Spleen (tissue), 11 donors: ENCODE measurements around the gene MRPL55. TPM values are rescaled to one million over a fixed set of nuclear protein-coding genes. Genes with fewer than 3 reads are reported as not detected.

Experiments
- DNase-seq: peaks from one replicate; pipeline ENCODE4 v3.0.0-alpha.2; 2020
- H3K27ac ChIP-seq, 8 donors: fragments of 200-600 bp; sonication (generic) in 7 of 8; 1 replicate in 4 of 8; 2 replicates in 4 of 8; pipeline versions ENCODE4 v1.5.0 to v1.8.0; 2016 to 2021; ENCODE audit warnings: inconsistent platforms in 4 of 8, mild to moderate bottlenecking in 4 of 8, moderate library complexity in 1 of 8
- H3K27me3 ChIP-seq, 7 donors: fragments of 200-600 bp; sonication (generic) in 6 of 7; replicated peaks in 1 of 7; 1 replicate in 4 of 7; 2 replicates in 3 of 7; pipeline versions ENCODE4 v1.5.0 to v1.8.0; 2016 to 2021; ENCODE audit warnings: inconsistent platforms in 3 of 7, mild to moderate bottlenecking in 1 of 7
- H3K36me3 ChIP-seq, 6 donors: fragments of 200-600 bp; sonication (generic) in 5 of 6; 1 replicate in 4 of 6; 2 replicates in 2 of 6; pipeline versions ENCODE4 v1.5.0 to v1.8.0; 2016 to 2021; ENCODE audit warnings: inconsistent platforms in 2 of 6
- H3K4me1 ChIP-seq, 6 donors: fragments of 200-600 bp; sonication (generic) in 5 of 6; 1 replicate in 3 of 6; 2 replicates in 3 of 6; pipeline versions ENCODE4 v1.5.0 to v1.8.0; 2016 to 2021; ENCODE audit warnings: inconsistent platforms in 3 of 6
- H3K4me3 ChIP-seq, 8 donors: fragments of 200-600 bp; sonication (generic) in 7 of 8; 1 replicate in 4 of 8; 2 replicates in 4 of 8; pipeline versions ENCODE4 v1.5.0 to v1.8.0; 2016 to 2021; ENCODE audit warnings: inconsistent platforms in 4 of 8, mild to moderate bottlenecking in 4 of 8, moderate library complexity in 2 of 8
- H3K9me3 ChIP-seq, 8 donors: fragments of 200-600 bp; sonication (generic) in 7 of 8; 1 replicate in 4 of 8; 2 replicates in 4 of 8; pipeline versions ENCODE4 v1.5.0 to v1.8.0; 2016 to 2021; ENCODE audit warnings: inconsistent platforms in 4 of 8
- POLR2A ChIP-seq, 3 donors: fragments of 450-650 bp; IDR thresholded peaks; one replicate each; pipeline ENCODE4 v1.5.1; 2017; ENCODE audit warnings: antibody characterized with exemption in 3 of 3, mild to moderate bottlenecking in 1 of 3
- POLR2AphosphoS5 ChIP-seq, 3 donors: sonication (generic); formaldehyde crosslinking; IDR thresholded peaks; one replicate each; pipeline ENCODE4 v1.5.1; 2017; ENCODE audit warnings: antibody characterized with exemption in 3 of 3
- WGBS, 5 donors: extraction: QIAGEN DNeasy Blood & Tissue Kit in 3 of 5; methylation state at CpG; one replicate each; pipeline versions ENCODE4 v1.1.5 to v1.1.7; 2013 to 2018; 5-methylcytosine and 5-hydroxymethylcytosine counted together
- intact Hi-C: fragments of 100-400 bp; cut with DNase I; formaldehyde crosslinking; loops from one replicate; pipeline ENCODE4 v1.15.0; 2023; ENCODE audit warnings: low total_unique reads
- polyA plus RNA-seq, 3 donors: library from polyadenylated mRNA; stranded (reverse); fragments of 200-250 nt; gene quantifications; one replicate each; pipeline ENCODE4 v1.2.1, GENCODE V29; 2013
- total RNA-seq, 7 donors: library from RNA; depleted of rRNA in 3 of 7; stranded (reverse); fragments of >200 nt in 3 of 7; fragmentation: NEBNext Ultra II Directional in 4 of 7; extraction: Animal tissue kit (Norgen Biotek cat#: 25700) in 4 of 7; gene quantifications; one replicate each; pipeline versions ENCODE4 v1.1.0 to v1.2.1, GENCODE V29; 2016 to 2021
- TF ChIP-seq, protein P1 (sequence below), 11 experiments: fragments of 200-600 bp in 7 of 11; fragments of 450-650 bp in 4 of 11; sonication (generic) in 4 of 11; IDR thresholded peaks in 8 of 11; conservative IDR thresholded peaks in 3 of 11; 1 replicate in 7 of 11; 2 replicates in 4 of 11; pipeline versions ENCODE4 v1.4.0 to v1.8.0; 2016 to 2021; ENCODE audit warnings: antibody characterized with exemption in 11 of 11, inconsistent platforms in 4 of 11, mild to moderate bottlenecking in 1 of 11
- donor health status: healthy with polysubstance abuse.
- donor health status: DM: no; HTN: no; CAD: no; lungs with moderate emphysema.
- donor health status: DM: no; HTN: no; CAD: no.
- donor health status: Bipolar disorder and iron deficiency.
- donor health status: healthy.
- donor health status: DM: no; HTN: no; CAD: no.
- donor health status: DM: yes; HTN: yes; CAD: no.

Gene MRPL55
- total and polyA plus RNA-seq, 10 donors, result 32.3 to 114 (median 72.1) TPM

DNA sequence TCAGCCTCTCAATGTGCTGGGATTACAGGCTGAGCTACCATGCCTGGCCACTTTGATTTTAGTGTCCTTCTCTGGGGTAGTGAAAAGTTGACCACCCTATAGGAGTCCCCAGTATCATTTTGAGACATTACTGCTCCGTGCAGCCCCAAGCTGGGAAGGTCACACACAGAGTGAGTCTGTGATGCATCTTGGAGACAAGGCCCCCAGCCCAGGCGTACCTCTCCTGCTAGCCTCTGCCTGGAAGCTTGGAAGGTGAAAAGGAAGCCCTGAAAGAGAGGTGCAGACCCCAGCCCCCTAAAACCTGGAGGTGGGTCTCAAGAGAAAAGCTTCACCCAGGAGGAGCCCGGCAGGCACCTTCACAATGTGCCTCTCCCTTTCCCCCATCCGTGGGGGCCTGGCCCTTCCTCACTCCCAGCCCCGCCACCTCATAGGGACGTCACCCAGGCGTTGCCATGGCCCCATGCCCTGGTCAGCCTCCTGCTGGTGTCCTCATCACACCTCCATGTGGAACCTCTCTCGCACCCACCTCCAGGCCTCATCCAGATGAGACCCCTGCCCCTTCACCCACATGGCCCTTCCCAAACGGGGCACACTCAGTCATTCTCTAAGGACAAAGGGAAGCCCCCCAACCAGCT lies 32.2 kb downstream of the MRPL55 start:
- Histone ChIP-seq H3K27ac (no peak overlapping the region), H3K27me3 (peaks cover 0 to 5% (median 0%) of the 10 kb centered on the region in 7 donors), H3K36me3 (no peaks in the 10 kb centered on the region), H3K9me3 (no peaks in the 10 kb centered on the region), H3K4me1 (peaks cover 7 to 49% (median 25%) of the 10 kb centered on the region in 6 donors), H3K4me3 (no peak overlapping the region)
- TF ChIP-seq POLR2AphosphoS5 (IDR thresholded peaks at IDR 0.05) (no peak), POLR2A (IDR thresholded peaks at IDR 0.05) (no peak)
- TF ChIP-seq, protein P1, sequence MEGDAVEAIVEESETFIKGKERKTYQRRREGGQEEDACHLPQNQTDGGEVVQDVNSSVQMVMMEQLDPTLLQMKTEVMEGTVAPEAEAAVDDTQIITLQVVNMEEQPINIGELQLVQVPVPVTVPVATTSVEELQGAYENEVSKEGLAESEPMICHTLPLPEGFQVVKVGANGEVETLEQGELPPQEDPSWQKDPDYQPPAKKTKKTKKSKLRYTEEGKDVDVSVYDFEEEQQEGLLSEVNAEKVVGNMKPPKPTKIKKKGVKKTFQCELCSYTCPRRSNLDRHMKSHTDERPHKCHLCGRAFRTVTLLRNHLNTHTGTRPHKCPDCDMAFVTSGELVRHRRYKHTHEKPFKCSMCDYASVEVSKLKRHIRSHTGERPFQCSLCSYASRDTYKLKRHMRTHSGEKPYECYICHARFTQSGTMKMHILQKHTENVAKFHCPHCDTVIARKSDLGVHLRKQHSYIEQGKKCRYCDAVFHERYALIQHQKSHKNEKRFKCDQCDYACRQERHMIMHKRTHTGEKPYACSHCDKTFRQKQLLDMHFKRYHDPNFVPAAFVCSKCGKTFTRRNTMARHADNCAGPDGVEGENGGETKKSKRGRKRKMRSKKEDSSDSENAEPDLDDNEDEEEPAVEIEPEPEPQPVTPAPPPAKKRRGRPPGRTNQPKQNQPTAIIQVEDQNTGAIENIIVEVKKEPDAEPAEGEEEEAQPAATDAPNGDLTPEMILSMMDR (IDR thresholded peaks at IDR 0.05 in 8 of 11, conservative IDR thresholded peaks at IDR 0.05 in 3 of 11), result no peak
- DNase-seq, result no peak
- WGBS, 5 donors, result 74 to 89% (median 82%) methylated on average over 9 of the region's 9 CpGs
- intact Hi-C loops, result no loop called here

DNA sequence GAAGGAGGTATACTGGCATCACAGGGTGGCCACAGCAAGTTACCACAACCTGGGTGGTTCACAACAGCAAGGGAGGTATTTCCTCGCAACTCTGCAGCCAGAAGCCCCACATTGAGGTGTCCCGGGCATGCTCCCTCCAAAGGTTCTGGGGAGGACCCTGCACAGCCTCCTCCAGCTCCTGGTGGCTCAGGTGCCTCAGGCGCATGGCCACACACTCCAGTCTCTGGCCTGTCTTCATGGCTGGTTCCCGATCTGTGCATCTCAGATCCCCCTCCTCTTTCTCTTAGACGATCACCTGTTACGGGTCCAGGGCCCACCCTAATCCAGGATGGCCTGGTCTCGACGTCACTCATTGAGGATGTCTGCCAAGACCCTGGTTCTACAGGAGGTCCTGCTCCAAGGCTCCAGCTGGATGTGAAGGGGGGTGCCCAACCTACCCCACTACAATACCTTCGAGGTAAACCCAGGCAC lies 33.3 kb downstream of the MRPL55 start:
- intact Hi-C loops, result no loop called here
- Histone ChIP-seq H3K4me3 (no peak overlapping the region), H3K27me3 (peaks cover 0 to 5% (median 0%) of the 10 kb centered on the region in 7 donors), H3K4me1 (peaks cover 0 to 38% (median 15%) of the 10 kb centered on the region in 6 donors), H3K9me3 (no peaks in the 10 kb centered on the region), H3K36me3 (no peaks in the 10 kb centered on the region), H3K27ac (no peak overlapping the region)
- 84 to 93% (median 87%) methylated on average over 8 to 9 of the region's 9 CpGs for WGBS, 5 donors
- TF ChIP-seq POLR2AphosphoS5 (IDR thresholded peaks at IDR 0.05), result no peak
- no peak for DNase-seq

DNA sequence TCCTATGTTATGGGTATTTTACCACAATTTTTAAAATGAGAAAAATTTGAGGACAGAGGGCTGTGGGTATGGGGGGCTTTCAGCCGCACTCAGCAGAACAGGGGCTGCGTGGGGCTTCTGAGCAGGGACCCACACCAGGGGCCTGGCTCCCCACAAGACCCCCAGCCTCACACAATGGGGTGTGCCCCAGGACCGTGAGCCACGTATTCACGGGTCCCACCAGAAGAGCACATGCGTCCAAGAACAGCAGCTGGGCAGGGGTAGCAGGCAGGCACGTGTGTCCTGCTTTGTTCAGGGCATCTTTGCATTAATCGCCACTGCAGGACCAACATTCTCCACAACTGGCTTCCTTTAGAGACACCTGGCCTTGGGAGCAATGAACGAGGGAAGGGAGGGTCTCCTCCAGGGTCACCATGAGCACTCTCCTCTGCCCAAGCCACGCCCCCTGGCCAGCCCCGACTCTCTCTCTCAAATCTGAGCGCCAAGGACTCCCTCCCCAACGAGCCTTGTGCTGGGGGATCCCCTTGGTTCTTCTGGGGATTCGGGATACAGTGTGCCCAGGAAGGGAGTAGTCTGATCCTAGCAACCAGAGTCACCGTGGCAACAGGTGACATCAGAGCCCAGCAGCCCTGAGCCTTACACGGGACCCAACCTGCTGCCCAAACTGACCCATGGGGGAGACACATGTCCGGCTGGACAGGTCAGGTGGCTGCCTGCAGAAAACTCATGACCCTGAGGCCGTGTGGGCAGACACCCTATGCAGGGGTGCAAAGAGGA lies 34.0 kb downstream of the MRPL55 start:
- no peak overlapping the region for H3K4me3 ChIP-seq
- peak; percentile 72 for DNase-seq
- no peaks in the 10 kb centered on the region for H3K36me3 ChIP-seq
- TF ChIP-seq, protein P1 (IDR thresholded peaks at IDR 0.05 in 8 of 11, conservative IDR thresholded peaks at IDR 0.05 in 3 of 11), result no peak
- TF ChIP-seq POLR2AphosphoS5 (IDR thresholded peaks at IDR 0.05), result peak in 1 of 3 donors; percentile 32
- H3K27ac ChIP-seq, result no peak overlapping the region
- intact Hi-C loops, result no loop called here
- H3K4me1 ChIP-seq, result peaks cover 0 to 31% (median 10%) of the 10 kb centered on the region in 6 donors
- H3K27me3 ChIP-seq, result peaks cover 0 to 8% (median 0%) of the 10 kb centered on the region in 7 donors
- 39 to 61% (median 51%) methylated on average over 13 to 18 of the region's 18 CpGs for WGBS, 5 donors
- no peaks in the 10 kb centered on the region for H3K9me3 ChIP-seq

DNA sequence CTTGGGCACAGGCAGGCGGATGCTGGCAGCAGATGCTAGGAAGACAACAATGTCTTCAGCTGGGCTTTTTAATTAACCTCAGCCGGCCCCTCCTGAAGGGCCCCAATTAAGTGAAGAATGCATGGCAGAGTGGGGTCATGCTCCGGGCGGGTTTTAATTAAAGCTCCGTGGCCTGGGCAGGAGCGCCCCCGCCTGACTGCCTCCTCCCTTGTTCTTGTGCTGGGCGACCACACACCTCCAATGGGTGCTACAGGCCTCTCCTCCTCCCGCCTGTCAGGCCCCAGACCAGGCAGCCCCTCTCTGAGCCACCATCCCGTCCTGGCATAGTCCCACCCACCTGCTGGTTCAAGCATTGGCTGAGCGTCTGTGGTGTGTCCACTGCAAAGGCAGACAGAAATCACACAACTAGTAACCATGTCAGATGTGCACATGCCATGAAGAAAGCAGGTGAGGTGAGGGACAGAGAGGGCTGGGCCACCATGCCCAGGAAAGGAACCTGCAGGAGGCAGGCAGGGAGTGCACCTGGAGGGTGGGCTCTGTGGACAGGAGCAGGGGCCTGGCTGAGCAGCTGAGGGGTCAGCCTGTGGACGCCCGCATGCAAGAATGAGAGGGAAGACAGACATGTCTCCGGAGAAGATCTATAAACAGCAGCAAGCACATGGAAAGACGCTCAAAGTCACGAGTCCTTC lies 35.1 kb downstream of the MRPL55 start:
- Histone ChIP-seq H3K4me3 (no peak overlapping the region), H3K27ac (no peak overlapping the region), H3K4me1 (peaks cover 0 to 20% (median 7%) of the 10 kb centered on the region in 6 donors), H3K36me3 (no peaks in the 10 kb centered on the region), H3K27me3 (peaks cover 0 to 14% (median 0%) of the 10 kb centered on the region in 7 donors), H3K9me3 (no peaks in the 10 kb centered on the region)
- TF ChIP-seq POLR2AphosphoS5 (IDR thresholded peaks at IDR 0.05) (no peak), POLR2A (IDR thresholded peaks at IDR 0.05) (no peak)
- TF ChIP-seq, protein P1 (IDR thresholded peaks at IDR 0.05 in 8 of 11, conservative IDR thresholded peaks at IDR 0.05 in 3 of 11), result no peak
- intact Hi-C loops, result no loop called here
- DNase-seq, result peak; percentile 74
- WGBS, 5 donors, result 48 to 58% (median 55%) methylated on average over 15 to 16 of the region's 16 CpGs
